Skin of body (tissue), 2 donors: Measurements from ENCODE around the gene STIL. TPM values are rescaled to one million over a fixed set of nuclear protein-coding genes. Genes with fewer than 3 reads are reported as not detected.
"Not testable (repeated sequence)": the region's sequence is repeated elsewhere in the genome, so short reads cannot be mapped to it uniquely, and the experiment has no call there.

Experiments used
- DNase-seq: peaks from one replicate; lab custom pipeline; 2025; lab: John Stamatoyannopoulos, UW
- total RNA-seq: library from RNA; depleted of rRNA; stranded (reverse); fragments of >200 nt; gene quantifications from one replicate; pipeline ENCODE4 v1.2.3, GENCODE V29; 2014

Gene STIL
- total RNA-seq, 1 donor from 2014 or later, result 7.1 TPM

DNA sequence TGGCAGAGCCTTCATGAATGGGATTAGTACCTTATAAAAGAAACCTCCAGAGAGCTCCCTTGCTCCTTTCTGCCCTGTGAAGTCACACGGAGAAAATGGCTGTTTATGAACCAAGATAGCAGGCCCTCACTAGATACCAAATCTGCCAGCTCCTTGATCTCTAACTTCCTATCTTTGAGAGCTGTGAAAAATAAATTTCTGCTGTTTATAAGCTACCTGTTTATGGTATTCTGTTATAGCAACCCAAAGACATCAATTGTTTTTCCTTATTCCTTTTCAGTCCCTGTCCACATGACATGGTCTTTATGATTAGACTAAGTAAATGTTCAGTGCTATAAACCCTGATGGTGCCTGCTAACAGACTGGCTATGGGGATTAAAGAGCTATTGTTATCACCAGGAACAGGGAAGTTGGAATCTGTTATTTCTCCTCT is 9.7 kb upstream of the STIL start:
- DNase-seq, result no peak

DNA sequence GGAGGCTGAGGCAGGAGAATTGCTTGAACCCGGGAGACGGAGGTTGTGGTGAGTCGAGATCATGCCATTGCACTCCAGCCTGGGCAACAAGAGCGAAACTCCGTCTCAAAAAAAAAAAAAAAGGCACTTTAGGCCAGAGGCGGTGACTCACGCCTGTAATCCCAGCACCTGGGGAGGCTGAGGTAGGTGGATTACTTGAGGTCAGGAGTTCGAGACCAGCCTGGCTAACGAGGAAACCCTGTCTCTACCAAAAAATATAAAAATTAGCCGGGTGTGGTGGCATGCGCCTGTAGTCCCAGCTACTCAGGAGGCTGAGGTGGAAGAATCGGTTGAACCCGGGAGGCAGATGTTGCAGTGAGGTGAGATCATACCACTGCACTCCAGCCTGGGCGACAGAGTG is 6.0 kb upstream of the STIL start:
- DNase-seq, result not testable (repeated sequence)

DNA sequence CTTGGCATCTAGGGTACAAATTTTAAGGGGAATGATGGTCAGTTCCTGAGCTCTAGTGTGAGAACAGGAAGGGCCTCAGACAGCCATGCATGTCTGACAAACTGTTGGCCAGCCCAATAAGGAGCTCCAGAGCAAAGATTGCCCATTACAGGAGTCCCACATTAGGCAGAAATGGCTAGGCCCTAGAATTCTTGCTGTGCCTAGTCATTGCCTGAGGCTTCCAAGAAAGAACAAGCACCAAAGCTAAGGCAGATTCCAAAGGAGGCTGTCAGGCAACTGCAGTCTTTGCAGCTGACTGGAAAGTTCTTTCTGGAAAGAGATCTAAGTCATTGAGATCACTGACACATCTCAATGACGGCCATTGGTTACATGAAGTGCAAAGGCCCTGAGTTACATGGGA is 3.9 kb upstream of the STIL start:
- DNase-seq, result no peak

DNA sequence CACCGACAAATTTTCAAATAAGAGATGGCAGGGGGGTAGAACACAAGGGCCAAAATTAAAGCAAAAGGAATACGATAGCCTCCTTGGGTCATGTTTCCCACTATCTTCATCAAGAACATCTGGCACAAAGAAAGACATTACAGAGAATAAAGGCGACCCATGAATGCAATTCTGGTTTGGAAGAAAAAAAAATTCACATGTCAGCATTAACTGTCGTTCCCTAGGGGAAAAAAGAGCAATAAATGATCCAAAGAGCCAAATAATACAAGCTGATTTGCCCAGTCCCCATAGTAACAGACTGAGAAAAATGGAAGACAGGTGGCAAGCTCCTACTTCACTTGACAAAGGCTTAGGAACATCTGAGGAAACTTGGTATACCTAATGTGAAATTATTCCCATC is 4.5 kb downstream of the STIL start:
- no peak for DNase-seq

DNA sequence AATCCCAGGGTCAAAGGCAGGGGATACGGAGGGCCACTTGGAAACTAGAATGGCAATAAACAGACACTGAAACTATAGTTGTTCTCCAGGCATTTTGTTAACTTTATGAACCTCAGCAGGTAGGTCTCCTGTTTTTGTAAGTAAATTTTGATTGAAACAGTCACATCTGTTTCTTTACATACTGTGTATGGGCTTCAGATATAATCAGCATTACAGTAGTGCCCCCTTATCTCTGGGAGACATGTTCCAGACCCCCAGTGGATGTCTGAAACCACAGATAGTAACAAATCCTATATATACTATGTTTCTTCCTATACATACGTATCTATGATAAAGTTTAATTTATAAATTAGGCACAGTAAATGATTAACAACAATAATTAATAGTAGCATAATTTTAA is 11.5 kb downstream of the STIL start:
- DNase-seq, result no peak

DNA sequence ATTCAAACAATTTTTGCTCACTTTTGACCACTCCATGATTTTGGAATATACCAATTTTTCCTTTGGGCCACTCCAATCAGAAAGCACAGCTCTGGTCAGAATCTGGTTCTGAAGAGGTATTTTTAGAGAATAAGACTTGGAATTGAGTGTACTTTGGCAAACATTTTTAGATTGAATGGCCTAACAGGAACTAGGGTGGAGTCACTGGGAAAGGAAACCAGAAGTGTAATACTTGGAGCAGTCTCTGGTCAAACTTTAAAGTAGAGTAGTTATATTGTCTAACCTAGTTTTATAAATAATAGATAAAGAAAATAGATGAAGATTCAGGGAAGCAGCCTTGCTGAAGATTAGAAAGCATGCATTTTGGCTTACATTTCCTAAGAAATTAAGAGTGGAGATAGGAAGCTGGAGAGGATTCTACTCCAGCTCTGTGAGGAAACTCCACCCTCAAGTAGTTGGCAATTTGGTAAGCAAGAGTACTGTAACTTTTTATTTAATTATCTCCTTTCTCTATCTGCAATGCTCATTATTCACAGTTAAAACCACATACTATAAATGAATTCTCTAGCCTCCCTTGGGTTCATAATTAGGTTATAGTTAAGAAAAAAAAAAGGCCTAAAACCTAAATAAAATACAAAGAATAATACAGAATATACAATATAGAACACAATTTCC is 15.8 kb downstream of the STIL start:
- no peak for DNase-seq

DNA sequence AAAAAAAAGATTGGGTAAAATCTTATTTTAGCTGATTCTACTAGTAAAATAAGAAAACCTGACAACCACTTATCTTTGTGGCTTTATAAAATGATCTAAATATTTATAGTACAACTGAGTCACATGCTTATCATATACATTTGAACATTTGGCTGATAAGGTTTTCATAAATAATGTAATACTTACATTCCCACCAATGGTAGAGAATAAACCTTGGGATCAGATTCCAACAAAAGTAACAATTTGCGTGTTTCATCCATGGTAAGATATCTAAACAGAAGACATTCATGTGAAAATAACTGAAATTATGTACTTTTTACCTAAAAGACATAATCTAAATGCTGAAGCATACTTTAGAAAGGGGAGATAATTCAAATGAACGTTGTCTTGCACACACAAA is 18.4 kb downstream of the STIL start:
- DNase-seq, result no peak

DNA sequence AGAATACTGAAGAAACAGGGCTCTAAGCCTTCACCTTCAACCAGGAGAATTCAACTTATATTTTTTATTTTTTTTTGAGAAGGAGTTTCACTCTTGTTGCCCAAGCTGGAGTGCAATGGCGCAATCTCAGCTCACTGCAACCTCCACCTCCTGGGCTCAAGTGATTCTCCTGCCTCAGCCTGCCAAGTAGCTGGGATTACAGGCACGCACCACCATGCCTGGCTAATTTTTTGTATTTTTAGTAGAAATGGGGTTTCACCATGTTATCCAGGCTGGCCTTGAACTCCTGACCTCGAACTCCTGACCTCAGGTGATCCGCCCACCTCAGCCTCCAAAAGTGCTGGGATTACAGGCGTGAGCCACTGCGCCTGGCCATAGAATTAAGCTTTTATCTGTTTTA is 19.1 kb downstream of the STIL start:
- DNase-seq, result not testable (repeated sequence)

DNA sequence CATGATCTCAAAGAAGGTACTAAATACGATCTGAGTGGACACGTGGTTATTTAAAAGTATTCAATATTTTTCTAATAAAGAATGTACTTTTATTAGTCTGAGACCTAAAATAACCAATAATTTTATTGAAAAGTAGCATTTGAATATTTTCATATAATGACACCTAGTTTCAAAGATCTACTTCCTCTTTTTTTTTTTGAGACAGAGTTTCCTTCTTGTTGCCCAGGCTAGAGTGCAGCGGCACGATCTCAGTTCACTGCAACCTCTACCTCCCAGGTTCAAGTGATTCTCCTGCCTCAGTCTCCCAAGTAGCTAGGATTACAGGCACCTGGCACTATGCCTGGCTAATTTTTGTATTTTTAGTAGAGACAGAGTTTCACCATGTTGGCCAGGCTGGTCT is 25.8 kb downstream of the STIL start:
- not testable (repeated sequence) for DNase-seq

DNA sequence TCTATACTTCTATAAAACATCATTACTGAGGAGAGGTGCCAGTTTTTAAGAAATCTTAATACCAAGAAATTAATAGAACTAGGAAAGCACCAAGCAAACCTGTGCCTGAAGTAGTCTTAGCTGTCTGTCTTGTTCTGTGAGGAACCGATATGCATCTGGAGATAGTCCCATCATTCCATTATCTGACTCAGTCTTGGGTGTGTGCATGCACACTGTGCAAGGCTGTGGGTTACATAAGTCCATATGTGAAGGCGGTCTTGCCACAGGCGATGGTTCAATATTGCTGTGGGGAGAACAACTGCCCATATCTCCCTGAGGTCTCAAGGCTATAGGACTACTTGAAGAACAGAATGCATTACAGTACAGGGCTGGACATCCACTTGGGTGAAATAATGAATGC is 33.8 kb downstream of the STIL start:
- no peak for DNase-seq

DNA sequence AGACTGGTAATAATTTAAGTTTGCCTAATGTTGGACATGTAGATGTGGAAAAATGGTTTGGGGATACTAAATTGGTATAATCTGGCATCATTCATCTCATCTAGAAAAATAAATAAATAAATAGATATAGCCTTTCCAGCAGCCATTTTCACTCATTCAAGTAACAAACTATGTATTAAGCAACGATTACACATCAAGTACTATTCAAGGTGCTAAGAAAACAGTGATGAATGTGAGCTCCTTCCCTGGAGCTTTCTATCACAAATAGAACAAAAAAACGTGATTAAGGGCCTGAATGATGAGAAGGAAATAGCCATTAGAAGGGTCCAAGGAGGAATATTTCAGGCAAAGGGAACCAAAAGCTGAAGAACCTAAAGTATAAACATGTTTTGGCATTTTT is 37.1 kb downstream of the STIL start:
- no peak for DNase-seq

DNA sequence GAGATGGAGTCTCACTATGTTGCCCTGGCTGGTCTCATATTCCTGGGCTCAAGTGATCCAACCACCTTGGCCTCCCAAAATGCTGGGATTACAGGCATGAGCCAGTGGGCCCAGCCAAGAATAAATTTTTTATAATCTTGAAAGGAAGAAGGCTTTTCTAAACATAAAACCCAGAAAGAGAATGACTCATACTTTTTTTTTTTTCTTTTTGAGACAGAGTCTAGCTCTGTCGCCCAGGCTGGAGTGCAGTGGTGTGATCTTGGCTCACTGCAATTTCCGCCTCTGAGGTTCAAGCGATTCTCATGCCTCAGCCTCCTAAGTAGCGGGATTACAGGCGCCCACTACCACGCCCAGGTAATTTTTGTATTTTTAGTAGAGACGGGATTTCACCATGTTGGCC is 38.1 kb downstream of the STIL start:
- not testable (repeated sequence) for DNase-seq

DNA sequence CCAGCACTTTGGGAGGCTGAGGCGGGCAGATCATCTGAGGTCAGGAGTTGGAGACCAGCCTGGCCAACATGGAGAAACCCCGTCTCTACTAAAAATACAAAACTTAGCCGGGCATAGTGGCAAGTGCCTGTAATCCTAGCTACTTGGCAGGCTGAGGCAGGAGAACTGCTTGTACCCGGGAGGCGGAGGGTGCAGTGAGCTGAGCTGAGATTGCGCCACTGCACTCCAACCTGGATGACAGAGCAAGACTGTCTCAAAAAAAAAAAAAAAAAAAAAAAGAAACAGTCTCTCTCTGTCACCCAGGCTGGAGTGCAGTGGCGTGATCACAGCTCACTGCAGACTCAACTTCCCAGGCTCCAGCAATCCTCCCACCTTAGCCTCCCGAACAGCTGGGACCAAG is 48.4 kb downstream of the STIL start:
- DNase-seq, result not testable (repeated sequence)

DNA sequence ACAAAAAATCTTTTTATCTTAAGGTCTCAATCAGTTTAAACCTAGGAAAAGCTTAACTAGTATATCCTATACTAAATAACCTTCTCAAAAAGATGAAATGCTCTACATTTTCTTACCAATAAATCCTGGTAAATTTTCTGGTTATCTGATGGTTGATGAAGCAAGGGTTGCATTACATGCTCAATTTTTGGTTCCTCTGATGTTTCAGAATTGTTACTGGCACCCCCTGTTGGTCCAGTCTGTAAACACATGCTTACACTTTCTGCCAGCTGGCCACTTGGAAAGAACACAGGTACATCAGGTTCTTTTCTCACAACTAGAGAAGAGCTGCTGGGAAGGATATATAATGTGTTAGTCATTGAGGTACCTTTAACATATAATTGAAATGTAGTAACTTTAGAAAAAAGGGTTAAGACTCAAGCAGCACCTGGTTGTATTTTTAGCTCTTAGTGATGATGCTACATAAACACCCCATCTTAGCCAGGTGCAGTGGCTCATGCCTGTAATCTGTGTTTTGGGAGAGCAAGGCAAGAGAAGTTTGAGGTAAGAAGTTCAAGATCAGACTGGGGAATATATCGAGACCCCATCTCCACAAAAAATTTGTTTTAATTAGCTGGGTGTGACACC is 51.0 kb downstream of the STIL start:
- DNase-seq, result peak; percentile 14

DNA sequence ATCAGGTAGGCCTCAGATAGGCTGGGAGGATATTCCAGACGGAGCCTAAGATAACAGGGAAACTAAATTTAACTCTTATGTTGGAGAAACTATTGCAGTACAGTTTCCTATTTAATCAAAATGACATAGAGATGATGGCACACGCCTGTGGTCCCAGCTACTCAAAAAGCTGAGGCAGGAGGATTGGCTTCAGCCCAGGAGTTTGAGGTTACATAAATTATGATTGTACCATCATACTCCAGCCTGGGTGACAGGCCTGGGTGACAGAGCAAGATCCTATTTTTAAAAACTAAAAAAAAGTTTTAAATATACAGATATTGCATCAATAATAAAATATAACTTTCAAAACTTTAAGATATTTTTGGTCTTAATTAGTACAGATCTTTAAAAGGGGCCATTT is 56.7 kb downstream of the STIL start:
- DNase-seq, result no peak

DNA sequence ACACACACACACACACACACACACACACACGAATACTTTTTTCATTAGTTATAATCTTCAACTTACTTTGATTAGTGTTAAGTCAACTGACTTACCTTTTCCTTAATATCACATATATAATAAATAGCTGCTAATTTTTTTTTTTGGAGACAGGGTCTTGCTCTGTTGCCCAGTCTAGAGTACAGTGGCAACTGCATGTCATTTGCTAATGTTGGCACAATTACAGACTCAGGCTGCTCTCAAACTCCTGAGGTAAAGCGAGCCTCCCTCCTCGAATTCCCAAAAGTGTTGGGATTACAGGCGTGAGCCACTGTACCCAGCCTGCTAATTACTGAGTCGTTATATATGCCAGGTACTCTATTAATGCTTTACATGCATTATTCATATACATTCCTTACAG is 61.2 kb downstream of the STIL start:
- no peak for DNase-seq

DNA sequence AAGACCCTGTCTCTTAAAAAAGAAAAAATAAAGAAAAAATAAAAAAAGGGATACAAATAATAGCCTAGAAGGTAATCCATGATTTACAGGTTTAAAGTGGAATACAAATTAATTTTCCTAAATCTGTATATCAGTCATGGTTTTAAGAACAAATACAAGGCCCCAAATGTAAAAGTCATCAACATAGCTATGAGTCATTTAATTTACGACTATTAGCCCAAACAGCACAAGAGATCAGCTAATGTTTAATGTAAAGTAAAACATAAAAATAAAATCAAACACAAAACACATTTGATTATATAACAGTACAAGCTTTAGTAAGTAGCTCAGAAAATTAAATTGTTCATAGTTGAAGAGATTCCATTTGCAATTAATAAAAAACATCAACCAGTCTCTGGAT is 61.6 kb downstream of the STIL start:
- DNase-seq, result no peak

DNA sequence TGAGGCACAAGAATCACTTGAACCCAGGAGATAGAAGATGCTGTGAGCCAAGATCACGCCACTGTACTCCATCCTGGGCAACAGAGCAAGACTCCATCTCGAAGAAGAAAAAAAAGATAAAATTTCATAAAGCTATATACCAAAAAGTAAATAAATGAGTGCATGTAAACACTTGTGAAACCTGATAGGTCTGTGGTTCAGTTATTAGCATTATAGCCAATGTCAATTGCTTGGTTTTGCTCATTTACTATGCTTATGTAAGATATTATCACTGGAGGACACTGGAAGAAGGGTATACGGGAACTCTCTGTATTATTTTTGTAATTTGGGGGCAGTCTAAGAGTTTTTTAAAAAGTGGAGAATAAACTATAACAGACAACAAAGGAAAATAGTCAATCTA is 64.2 kb downstream of the STIL start:
- DNase-seq, result no peak

DNA sequence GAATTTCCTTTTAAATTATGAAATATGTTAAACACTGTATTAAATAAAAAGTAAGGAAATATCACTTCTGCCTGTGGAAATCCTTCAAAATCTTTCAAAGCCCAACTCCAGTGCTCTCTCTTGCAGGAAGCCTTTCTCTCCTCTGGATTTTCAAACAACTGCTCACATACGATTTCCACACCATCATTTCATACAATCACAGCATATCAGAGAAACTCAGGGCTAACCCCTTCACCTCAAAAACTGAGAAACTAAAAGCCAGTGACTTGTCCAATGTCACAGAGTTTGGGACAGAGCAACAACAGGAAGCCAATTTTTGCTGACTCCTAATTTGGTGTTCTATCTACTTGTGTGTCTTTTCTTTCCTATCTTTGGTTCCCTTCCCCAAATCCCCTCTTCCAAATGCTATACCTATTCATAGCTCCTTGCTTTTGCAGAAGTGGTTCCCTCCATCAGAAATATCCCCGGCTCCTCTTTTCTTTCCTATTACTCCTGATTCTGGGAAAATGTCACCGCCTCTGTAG is 69.5 kb downstream of the STIL start:
- no peak for DNase-seq

DNA sequence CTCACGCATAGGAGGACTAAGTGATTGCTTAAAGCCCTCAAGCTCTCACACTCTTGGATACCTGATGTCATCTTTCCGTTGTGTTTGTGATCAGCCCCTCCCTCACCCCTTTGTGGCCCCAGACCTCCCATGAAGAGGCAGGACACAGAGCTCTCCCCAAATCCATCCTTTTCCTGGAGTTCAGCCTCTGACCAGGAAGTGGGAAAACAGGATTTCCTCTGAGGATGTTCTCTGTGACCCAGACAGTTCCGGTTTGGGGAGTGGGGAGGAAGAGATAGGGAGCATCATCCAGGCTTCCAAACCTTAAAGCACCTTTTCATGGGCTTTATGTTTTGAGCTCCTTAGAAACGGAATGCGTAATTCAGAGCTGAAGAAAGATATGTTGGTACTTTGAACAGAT is 70.0 kb downstream of the STIL start:
- DNase-seq, result no peak

DNA sequence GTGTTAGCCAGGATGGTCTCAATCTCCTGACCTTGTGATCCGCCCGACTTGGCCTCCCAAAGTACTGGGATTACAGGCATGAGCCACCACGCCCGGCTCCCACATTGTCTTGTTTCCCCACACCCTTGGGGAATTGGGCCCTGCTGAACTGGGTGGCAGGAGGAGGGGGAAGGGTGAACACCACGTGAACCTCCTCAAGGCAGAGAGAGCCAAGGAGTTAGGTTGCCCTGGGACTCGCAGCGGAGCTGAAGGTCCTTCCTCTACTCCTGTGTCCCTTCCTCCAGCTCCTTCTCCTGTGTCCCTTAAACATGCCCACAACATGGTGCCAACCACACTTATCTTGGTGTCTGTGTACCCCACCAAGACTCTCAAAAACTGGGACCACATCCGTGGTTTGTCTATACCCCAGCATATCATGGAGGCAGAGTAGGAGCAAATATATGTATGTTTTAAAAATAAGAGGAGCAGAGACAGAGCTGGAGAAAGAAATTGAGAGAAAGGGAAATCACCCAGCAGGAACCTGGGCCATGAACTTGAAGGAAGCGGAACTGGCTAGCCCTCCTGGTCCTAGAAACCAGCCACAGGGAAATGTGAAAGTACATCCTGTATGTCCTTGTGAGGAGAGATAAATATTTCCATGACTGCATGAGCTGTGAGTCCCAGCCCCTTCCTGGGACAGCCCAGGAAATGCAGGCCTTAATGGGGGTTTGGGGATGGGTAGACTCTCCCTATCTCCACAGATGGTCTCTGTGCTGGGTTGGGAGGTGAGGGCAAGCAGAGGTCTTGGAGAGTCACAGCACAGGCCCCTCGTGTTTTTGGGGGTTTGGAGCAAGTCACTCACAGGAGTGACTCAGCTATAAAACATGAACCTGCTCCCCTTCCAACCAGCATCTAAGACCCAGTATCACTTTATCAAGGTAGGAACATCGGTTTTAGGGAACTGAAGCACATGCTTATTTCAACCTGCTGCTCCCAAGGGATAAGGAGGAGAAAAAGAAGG is 72.5 kb downstream of the STIL start:
- no peak for DNase-seq
